Measurements from ENCODE around the gene APC2. TPM values are rescaled to one million over a fixed set of nuclear protein-coding genes. Genes with fewer than 3 reads are reported as not detected.

APC2 gene
- total RNA-seq, 2 experiments from 2014 or later = 0.07 to 0.29 TPM

GRCh38 chr19:1447504-1447903, 2.4 kb upstream of the APC2 start:
- H3K9me3 Mint-ChIP-seq = no peaks in the 10 kb centered on the region
- H3K27ac Mint-ChIP-seq = no peak overlapping the region
- POLR2A ChIA-PET = interaction anchor here (0.9 to 2.4 kb wide), 2 partner anchors 8 to 34 kb away, joined by 4 to 5 read pairs; no protein-coding TSS in a partner anchor
- no peak for DNase-seq
- intact Hi-C loops (cut with micrococcal nuclease) = no loop called here
- H3K36me3 Mint-ChIP-seq (ENCODE audit: low read depth) = peaks cover 3% of the 10 kb centered on the region
- H3K27me3 Mint-ChIP-seq = peaks cover 46% of the 10 kb centered on the region
- no peak for ATAC-seq
- no peak for TF ChIP-seq CTCF (IDR thresholded peaks at IDR 0.05)
- H3K4me3 Mint-ChIP-seq = no peak overlapping the region
- CTCF ChIA-PET = interaction anchor here (1.1 to 1.2 kb wide), 2 partner anchors 8 to 10 kb away, joined by 3 read pairs; no protein-coding TSS in a partner anchor
- H3K4me1 Mint-ChIP-seq (ENCODE audit: low read depth) = peaks cover 21% of the 10 kb centered on the region

GRCh38 chr19:1447944-1448343, 2.0 kb upstream of the APC2 start:
- Mint-ChIP-seq H3K27me3 (peaks cover 50% of the 10 kb centered on the region), H3K4me3 (no peak overlapping the region), H3K27ac (no peak overlapping the region), H3K36me3 (ENCODE audit: low read depth) (no peaks in the 10 kb centered on the region), H3K4me1 (ENCODE audit: low read depth) (peaks cover 18% of the 10 kb centered on the region), H3K9me3 (no peaks in the 10 kb centered on the region)
- ChIA-PET CTCF (interaction anchor here (1.2 kb wide), 1 partner anchor 10 kb away, joined by 3 read pairs; no protein-coding TSS in a partner anchor), POLR2A (interaction anchor here (1.1 to 2.4 kb wide), 2 partner anchors 8 to 18 kb away, joined by 3 to 5 read pairs; no protein-coding TSS in a partner anchor)
- TF ChIP-seq CTCF (IDR thresholded peaks at IDR 0.05) = no peak
- DNase-seq = no peak
- ATAC-seq = no peak
- intact Hi-C loops (cut with micrococcal nuclease) = no loop called here

GRCh38 chr19:1450735-1451731, 1.1 kb downstream of the APC2 start:
- no peak overlapping the region for H3K4me3 Mint-ChIP-seq
- intact Hi-C loops (cut with micrococcal nuclease) = no loop called here
- ChIA-PET POLR2A (interaction anchor here (0.8 to 1.5 kb wide), 6 partner anchors 8 to 21 kb away, joined by 3 to 5 read pairs (median 4); no protein-coding TSS in a partner anchor), CTCF (interaction anchor here (1.2 kb wide), 1 partner anchor 24 kb away, joined by 3 read pairs; no protein-coding TSS in a partner anchor)
- DNase-seq (no peak), ATAC-seq (no peak)
- peaks cover 69% of the 10 kb centered on the region for H3K27me3 Mint-ChIP-seq
- peaks cover 15% of the 10 kb centered on the region for H3K4me1 Mint-ChIP-seq (ENCODE audit: low read depth)
- TF ChIP-seq CTCF (IDR thresholded peaks at IDR 0.05) = no peak
- no peaks in the 10 kb centered on the region for H3K36me3 Mint-ChIP-seq (ENCODE audit: low read depth)
- H3K27ac Mint-ChIP-seq = no peak overlapping the region
- no peaks in the 10 kb centered on the region for H3K9me3 Mint-ChIP-seq

GRCh38 chr19:1451916-1452801, 2.2 kb downstream of the APC2 start:
- Mint-ChIP-seq H3K4me3 (no peak overlapping the region), H3K36me3 (ENCODE audit: low read depth) (no peaks in the 10 kb centered on the region), H3K9me3 (no peaks in the 10 kb centered on the region), H3K27ac (no peak overlapping the region), H3K4me1 (ENCODE audit: low read depth) (peaks cover 15% of the 10 kb centered on the region), H3K27me3 (peaks cover 65% of the 10 kb centered on the region)
- POLR2A ChIA-PET = interaction anchor here (0.8 kb wide), 1 partner anchor 69 kb away, joined by 4 read pairs; no protein-coding TSS in a partner anchor
- TF ChIP-seq CTCF (IDR thresholded peaks at IDR 0.05) = no peak
- no peak for DNase-seq
- intact Hi-C loops (cut with micrococcal nuclease) = no loop called here
- CTCF ChIA-PET = interaction anchor here (2.0 kb wide), 1 partner anchor 8 kb away, joined by 10 read pairs; no protein-coding TSS in a partner anchor
- no peak for ATAC-seq

All from activated CD8-positive, alpha-beta T cell treated with anti-CD3 and anti-CD28 coated beads for 36 hours (primary cell).